T-helper 17 cell (primary cell): ENCODE measurements around the gene PHF21B. TPM values are rescaled to one million over a fixed set of nuclear protein-coding genes. Genes with fewer than 3 reads are reported as not detected.

Experiments used
- ATAC-seq: fragments of 150-1000 bp; cut with Tn5 transposase; 2 replicates; pipeline ENCODE4 v1.10.0; 2021; ENCODE audit warnings: mild to moderate bottlenecking, moderate library complexity
- DNase-seq, 3 donors: peaks; one replicate each; pipeline versions ENCODE4 v3.0.0 to v3.0.0-alpha.2; 2020 to 2021
- H3K9me3 ChIP-seq: one replicate; pipeline ENCODE4 v1.7.0; 2013; ENCODE audit warnings: low read length, mild to moderate bottlenecking; ENCODE audit not compliant: control insufficient read depth, poor library complexity, severe bottlenecking
- H3K27ac Mint-ChIP-seq: one replicate; pipeline ENCODE4 v1.8.0; 2022; ENCODE audit warnings: mild to moderate bottlenecking, moderate library complexity, mixed read lengths
- H3K27me3 Mint-ChIP-seq: one replicate; pipeline ENCODE4 v1.8.0; 2022; ENCODE audit warnings: mixed read lengths
- H3K36me3 Mint-ChIP-seq: one replicate; pipeline ENCODE4 v1.8.0; 2022; ENCODE audit warnings: low read depth, mixed read lengths
- H3K4me1 Mint-ChIP-seq: one replicate; pipeline ENCODE4 v1.8.0; 2022; ENCODE audit warnings: mild to moderate bottlenecking, mixed read lengths
- H3K4me3 Mint-ChIP-seq: one replicate; pipeline ENCODE4 v1.8.0; 2022; ENCODE audit warnings: mild to moderate bottlenecking, moderate library complexity, mixed read lengths
- total RNA-seq, 4 donors: library from RNA in 2 of 4; stranded (reverse) in 2 of 4; gene quantifications; one replicate each; pipeline ENCODE4 v1.2.3 and lab custom pipeline; 2022 to 2026

Gene PHF21B
- total RNA-seq, 2 donors from 2014 or later, result not detected

DNA sequence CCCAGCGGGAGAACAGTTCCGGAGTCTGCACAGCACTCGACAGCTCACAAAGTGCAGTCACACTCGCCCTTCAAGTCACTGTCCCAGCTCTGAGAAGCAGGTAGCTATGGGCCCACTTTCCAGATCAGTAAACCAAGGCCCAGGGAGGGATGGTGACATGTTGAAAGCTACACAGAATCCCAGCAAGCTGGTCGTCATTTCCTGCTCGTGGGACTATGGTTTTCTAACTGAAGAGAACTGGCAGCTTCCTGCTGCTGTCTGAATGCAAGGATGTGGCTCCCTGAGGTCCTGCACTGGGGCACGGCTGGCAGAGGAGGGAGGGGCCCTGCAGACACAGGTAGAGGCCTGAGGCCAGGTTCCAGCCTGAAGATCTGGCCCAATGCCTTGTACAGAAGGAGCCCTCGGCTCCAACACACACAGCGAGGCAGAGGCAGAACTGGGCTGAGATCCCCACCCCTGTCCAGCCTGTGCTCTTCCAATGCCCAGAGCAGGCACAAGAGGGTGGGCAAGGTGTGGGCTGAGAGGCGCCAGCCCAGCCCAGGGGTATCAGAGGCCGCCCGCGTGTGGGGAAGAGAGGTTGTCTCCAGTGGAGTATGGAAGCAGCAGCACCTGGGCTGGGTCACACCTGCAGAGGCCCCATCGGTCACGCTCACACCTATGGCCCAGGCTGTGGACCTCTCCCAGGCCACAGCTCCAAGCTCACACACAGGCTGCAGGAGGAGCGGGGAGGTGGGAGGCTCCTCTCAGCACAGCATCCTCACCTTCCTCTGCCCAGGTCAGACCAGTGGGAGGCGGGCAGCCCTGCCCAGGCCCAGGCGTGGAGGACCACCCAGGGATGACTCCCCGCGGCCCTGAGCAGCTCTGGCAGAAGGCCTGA is 119.2 kb downstream of the PHF21B start:
- peaks cover 2% of the 10 kb centered on the region for H3K4me1 Mint-ChIP-seq
- no peaks in the 10 kb centered on the region for H3K9me3 ChIP-seq
- no peak for DNase-seq
- H3K36me3 Mint-ChIP-seq, result peaks cover 2% of the 10 kb centered on the region
- ATAC-seq, result no peak
- no peak overlapping the region for H3K27ac Mint-ChIP-seq
- peaks cover 25% of the 10 kb centered on the region for H3K27me3 Mint-ChIP-seq
- no peak overlapping the region for H3K4me3 Mint-ChIP-seq

DNA sequence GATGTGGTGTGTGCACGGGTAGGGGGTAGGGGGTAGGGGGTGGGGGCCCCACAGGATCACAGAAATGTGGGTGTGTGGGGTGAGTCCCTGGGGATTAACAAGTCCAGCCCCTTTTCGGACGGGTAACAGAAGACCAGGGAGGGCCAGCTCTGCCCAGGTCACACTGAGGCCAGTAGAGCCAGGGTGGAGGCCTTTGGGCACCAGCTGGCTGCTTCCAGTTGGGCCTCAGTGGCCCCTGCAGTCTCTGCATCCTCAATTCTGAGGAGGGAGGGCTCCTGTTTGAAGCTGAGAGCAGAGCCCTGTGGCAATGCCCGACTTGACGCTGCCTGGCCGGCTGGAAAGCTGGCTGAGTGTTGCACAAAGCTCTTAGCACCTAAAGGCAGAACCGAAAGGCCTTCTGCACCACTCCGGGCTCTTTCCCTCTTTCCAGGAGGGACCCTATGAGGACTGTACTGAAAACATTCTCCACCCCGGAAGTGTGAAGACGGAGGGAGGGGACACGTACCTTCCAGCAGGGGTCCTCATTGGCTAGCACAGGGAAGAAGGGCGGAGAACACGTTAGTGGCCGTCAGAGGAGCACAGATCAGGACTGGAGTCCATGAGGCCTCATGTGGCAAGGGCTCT is 120.4 kb downstream of the PHF21B start:
- no peak for ATAC-seq
- H3K4me1 Mint-ChIP-seq, result peaks cover 2% of the 10 kb centered on the region

DNA sequence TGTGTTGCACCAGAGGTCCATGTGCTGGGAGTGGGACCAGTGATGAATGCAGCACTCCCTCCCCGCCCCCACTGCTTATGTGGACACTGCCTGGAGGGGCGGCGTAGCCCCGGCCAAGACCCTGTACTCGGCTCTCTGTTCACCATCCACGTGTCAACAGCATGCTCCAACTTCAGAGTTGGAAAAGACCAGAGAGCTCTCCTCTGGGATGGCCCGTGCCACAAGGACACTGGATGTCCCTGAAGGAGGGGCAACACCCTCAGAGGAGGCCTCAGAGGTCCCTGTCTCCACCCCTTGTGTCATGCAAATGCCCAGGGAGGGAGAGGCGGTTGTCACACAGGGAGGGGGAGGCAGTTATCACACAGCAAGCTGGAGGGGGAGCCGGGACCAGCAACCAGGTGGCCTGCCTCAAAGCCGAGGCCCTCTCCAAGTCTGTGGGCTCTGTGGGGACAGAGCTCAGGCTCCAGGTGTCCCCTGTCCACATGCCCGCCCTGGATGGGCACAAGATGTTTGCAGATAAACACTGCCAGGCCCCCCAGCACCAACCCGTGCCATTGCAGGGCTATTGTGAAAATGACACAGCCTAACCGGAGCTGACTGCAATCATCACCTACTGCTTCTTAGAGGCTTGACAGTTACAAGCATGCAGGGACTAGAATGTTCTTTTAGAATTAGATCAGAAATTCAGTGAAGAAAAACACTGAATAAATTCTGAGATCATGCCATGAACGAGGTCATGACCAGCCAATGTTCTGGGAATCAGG is 121.1 kb downstream of the PHF21B start:
- DNase-seq (no peak), ATAC-seq (no peak)
- Mint-ChIP-seq H3K27me3 (peaks cover 13% of the 10 kb centered on the region), H3K4me3 (no peak overlapping the region), H3K4me1 (peaks cover 2% of the 10 kb centered on the region), H3K36me3 (peaks cover 2% of the 10 kb centered on the region), H3K27ac (no peak overlapping the region)
- H3K9me3 ChIP-seq, result no peaks in the 10 kb centered on the region

More for the DNA sequence above, 120.4 kb downstream of the PHF21B start:
- Mint-ChIP-seq H3K27ac (no peak overlapping the region), H3K27me3 (peaks cover 18% of the 10 kb centered on the region), H3K36me3 (peaks cover 2% of the 10 kb centered on the region), H3K4me3 (no peak overlapping the region)
- no peak for DNase-seq
- H3K9me3 ChIP-seq, result no peaks in the 10 kb centered on the region

DNA sequence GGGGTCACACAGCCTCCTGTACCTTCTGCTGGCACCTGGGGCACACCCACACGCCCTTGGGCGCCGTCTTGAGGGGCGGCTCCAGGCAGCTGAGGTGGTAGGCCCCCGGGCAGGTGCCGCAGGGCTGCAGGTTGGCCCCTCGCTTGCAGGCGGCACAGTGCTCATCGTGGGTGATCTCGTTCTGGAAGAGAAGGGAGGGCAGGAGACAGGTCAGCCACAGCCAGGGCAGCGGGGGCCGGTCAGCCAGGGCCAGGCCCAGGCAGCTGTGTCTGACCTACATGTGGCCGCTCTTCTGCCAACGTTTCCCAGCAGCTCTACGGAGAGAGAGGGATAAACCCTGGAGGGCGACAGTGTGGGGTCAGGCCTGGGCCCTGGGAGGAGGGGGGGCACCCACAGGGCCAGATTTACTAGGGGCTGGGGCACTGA is 121.9 kb downstream of the PHF21B start:
- peaks cover 2% of the 10 kb centered on the region for H3K4me1 Mint-ChIP-seq
- no peak overlapping the region for H3K4me3 Mint-ChIP-seq
- H3K27ac Mint-ChIP-seq, result no peak overlapping the region
- no peak for DNase-seq
- H3K36me3 Mint-ChIP-seq, result peaks cover 2% of the 10 kb centered on the region
- ATAC-seq, result no peak
- H3K27me3 Mint-ChIP-seq, result peaks cover 6% of the 10 kb centered on the region
- no peaks in the 10 kb centered on the region for H3K9me3 ChIP-seq

DNA sequence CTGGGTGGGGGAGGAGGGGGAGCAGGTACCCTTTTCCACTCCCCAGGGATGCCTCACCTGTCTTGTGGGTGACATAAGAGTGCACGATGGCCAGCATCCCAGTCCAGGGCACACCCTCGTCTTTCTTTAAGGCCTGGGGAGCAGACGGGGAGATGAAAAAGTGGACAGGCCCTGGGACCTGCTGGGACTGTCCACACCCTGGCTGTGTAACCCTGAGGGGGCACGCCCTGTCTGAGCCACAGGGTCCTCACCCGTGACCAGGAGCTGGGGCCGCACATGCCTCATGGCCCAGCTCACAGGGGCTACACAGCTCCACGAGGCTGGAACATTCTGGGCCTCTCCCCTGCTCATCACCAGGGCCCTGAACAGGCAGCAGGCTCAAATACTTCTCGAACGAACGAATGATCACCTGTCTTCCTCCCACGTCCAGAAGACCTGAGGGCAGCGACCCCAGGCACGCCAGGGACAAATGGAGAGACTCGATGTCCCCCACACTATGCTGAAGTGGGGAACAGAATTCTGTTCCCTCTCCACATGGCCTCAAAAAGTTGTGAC is 123.9 kb downstream of the PHF21B start:
- H3K36me3 Mint-ChIP-seq, result peaks cover 2% of the 10 kb centered on the region
- no peak overlapping the region for H3K27ac Mint-ChIP-seq
- no peak overlapping the region for H3K4me3 Mint-ChIP-seq
- ATAC-seq (no peak), DNase-seq (no peak)
- no peaks in the 10 kb centered on the region for H3K9me3 ChIP-seq
- peaks cover 2% of the 10 kb centered on the region for H3K4me1 Mint-ChIP-seq
- peaks cover 6% of the 10 kb centered on the region for H3K27me3 Mint-ChIP-seq

DNA sequence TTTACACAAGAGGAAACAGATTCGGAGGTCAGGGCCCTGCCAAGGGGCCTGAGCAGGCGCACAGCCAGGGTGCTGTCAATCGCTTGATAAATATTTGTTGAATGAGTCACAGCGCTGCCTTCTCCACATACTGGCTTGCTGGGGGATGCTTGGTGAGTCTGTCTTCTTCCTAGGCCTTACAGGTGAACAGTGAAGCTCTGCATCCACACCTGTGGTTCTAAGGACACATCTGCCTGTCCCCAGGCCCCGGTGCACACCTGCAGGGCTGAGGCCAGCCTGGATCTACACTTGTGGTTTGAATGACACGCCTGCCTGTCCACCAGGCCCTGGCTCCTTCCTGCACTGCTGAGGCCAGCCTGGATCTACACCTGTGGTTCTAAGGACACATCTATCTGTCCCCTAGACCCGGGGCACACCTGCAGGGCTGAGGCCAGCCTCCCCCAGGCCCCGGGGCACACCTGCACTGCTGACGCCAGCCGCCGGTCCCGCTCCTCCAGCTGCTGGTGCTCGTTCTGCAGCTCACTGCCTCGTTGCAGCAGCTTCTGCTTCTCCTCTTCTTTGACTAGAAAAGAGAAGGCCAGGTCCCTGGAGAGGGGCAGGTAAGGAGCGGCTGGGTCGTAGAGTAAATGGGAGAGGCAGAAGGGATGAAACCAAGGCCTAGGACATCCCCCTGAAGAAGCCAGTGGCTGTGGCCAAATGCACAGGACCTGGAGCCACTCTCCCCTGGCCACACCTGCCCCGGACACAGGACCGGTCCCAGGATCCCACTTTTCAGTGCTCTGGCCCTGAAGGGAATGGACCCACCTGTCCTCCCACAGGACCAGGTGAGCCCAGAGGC is 124.6 kb downstream of the PHF21B start:
- Mint-ChIP-seq H3K27me3 (peaks cover 6% of the 10 kb centered on the region), H3K4me3 (no peak overlapping the region), H3K36me3 (peaks cover 2% of the 10 kb centered on the region), H3K27ac (no peak overlapping the region), H3K4me1 (peaks cover 2% of the 10 kb centered on the region)
- no peaks in the 10 kb centered on the region for H3K9me3 ChIP-seq
- DNase-seq (no peak), ATAC-seq (no peak)

DNA sequence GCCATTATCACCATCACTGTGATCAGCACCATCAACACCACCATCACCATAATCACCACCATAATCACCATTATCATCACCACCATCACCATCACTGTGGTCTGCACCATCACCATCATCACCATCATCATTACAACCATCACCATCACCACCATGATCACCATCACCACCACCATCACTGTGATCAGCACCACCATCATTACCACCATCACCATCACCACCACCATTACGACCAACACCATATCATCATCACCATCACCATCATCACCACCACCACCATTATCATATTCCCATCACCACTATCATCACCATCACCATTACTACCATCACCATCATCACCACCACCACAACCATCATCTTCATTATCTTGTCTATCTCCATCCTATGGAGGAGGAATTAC is 125.2 kb downstream of the PHF21B start:
- Mint-ChIP-seq H3K27ac (no peak overlapping the region), H3K4me3 (no peak overlapping the region), H3K4me1 (peaks cover 2% of the 10 kb centered on the region), H3K27me3 (peaks cover 6% of the 10 kb centered on the region), H3K36me3 (peaks cover 2% of the 10 kb centered on the region)
- no peaks in the 10 kb centered on the region for H3K9me3 ChIP-seq
- DNase-seq (no peak), ATAC-seq (no peak)

DNA sequence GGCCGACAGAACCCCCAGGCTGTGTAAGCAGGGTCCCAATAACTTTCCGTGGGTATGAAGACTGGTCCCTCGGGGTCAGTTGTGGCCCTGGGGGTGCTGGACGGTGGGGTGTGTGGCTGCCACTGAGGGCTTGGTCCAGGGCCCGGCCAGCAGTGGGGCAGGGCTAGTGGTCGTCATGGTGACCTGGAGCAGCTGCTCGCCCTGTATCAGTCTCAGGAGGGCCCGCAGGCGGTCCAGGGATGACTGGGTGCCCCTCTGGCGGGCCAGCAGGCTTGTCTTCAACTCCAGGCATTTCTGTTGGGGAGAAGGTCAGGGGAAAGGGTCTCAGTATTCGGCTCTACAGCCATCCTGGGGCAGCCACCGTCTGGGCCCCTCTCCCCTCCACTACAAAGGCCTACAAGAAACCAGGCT is 126.8 kb downstream of the PHF21B start:
- no peak for ATAC-seq
- no peak for DNase-seq
- H3K27me3 Mint-ChIP-seq, result peaks cover 6% of the 10 kb centered on the region
- H3K4me1 Mint-ChIP-seq, result peaks cover 2% of the 10 kb centered on the region
- peaks cover 2% of the 10 kb centered on the region for H3K36me3 Mint-ChIP-seq
- no peak overlapping the region for H3K27ac Mint-ChIP-seq
- H3K9me3 ChIP-seq, result no peaks in the 10 kb centered on the region
- H3K4me3 Mint-ChIP-seq, result no peak overlapping the region

DNA sequence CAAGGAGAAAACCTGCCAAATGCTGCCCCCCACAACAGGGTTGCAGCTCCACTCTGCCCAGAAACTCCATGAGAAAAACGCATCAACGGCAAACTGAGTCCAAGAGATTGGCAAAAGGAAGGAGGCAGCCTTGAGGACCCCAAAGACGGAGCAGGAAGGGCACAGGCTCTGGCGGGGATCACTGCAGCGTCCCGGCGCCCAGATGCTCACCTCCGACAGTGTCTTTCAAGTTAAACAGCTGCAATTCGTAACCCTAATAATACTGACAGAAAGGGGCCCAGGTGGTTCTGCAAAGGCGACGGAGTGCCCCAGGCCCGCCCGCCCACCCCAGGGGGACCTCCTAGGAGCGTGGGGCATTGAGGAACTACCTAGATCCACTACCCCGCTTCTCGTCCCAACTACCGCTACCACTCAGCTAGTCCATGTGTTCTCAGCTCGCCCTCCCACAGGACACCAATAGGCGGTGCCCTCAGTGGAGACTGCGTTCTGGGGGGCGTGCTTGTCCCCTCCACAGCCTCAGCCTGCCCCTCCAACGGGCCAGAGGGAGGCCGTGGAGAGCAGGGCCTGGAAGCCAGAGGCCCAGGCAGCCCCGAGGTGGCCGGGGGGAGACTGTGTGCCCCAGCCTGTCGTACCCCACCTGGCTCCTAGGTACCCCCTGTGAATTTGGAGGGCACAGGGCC is 127.4 kb downstream of the PHF21B start:
- DNase-seq (no peak), ATAC-seq (no peak)
- Mint-ChIP-seq H3K36me3 (peaks cover 2% of the 10 kb centered on the region), H3K27me3 (peaks cover 6% of the 10 kb centered on the region), H3K27ac (no peak overlapping the region), H3K4me1 (peaks cover 2% of the 10 kb centered on the region), H3K4me3 (no peak overlapping the region)
- H3K9me3 ChIP-seq, result no peaks in the 10 kb centered on the region

DNA sequence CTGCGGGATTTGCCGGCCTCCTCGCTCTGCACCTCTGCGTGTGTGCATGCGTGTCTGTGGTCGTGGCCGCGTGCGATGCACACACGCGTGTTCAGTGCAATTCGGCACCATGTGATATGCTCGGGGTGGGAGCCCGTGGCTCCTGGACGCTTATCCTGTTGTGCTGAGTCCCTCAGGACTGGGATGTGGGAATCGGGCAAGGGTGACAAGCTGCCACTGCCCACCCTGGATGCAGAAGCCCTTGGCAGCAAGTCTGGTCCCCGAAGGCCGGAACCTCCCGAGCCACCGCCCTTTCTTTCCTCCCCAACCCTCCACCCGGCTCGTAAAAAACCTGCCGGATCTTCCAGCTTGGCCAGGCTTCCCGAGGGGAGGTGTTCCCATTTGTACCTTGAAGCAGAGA is 128.2 kb downstream of the PHF21B start:
- ATAC-seq (no peak), DNase-seq (no peak)
- no peaks in the 10 kb centered on the region for H3K9me3 ChIP-seq
- H3K4me1 Mint-ChIP-seq, result peaks cover 2% of the 10 kb centered on the region
- H3K4me3 Mint-ChIP-seq, result no peak overlapping the region
- peaks cover 2% of the 10 kb centered on the region for H3K36me3 Mint-ChIP-seq
- no peak overlapping the region for H3K27ac Mint-ChIP-seq
- H3K27me3 Mint-ChIP-seq, result peaks cover 6% of the 10 kb centered on the region

DNA sequence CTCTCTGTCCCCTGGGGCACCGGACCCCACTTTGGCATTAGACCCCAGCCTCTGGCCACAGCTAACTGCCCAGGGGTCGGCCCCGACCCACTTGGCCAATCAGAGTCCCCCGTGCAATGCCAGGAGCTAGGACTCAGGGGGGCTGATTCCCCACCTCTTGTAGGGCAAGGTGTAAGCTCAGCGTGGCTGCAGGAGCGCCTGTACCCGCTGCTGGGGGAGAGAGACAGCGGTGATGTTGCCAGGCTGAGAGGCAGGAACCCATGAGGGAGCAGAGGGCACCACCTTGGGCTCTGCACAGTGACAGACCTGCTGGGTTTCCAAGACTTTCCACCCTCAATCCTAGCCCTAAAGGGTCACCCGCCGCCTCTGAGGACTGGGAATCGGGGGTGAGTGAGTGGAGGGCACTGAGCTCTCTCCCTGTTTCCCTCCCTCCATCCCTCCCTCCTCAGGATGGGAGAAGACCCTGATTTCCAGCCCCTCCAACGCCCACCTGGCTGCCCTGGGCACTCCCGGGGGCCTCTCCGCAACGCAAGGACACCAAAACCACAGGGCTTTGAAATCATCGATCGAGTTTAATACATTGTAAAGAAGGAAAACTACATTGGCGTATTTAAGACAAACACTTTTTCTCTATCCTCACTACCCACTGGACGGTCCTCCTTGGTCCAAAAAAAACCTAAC is 129.1 kb downstream of the PHF21B start:
- Mint-ChIP-seq H3K27ac (no peak overlapping the region), H3K27me3 (peaks cover under 1% of the 10 kb centered on the region), H3K4me3 (no peak overlapping the region), H3K36me3 (no peaks in the 10 kb centered on the region), H3K4me1 (no peaks in the 10 kb centered on the region)
- no peak for DNase-seq
- no peaks in the 10 kb centered on the region for H3K9me3 ChIP-seq
- no peak for ATAC-seq

DNA sequence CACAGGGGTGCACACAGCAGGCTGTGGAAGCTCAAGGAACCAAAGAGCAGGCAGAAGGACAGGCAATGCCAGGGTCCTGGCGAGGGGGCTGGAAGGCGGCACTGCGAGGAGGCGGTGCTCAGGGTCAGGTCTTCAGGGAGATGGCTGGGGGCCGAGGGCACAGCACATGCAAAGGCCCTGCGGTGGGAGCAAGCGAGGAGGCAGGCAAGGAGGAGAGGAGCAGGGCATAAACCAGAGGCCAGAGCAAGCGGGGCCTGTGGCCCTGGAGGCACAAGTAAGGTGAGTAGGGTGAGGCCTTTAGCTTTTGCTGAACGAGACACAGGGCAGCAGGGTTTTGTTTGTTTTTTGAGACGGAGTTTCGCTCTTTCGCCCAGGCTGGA is 130.5 kb downstream of the PHF21B start:
- H3K27me3 Mint-ChIP-seq, result no peaks in the 10 kb centered on the region
- H3K9me3 ChIP-seq, result no peaks in the 10 kb centered on the region
- no peak overlapping the region for H3K27ac Mint-ChIP-seq
- DNase-seq, result no peak
- ATAC-seq, result no peak
- H3K36me3 Mint-ChIP-seq, result no peaks in the 10 kb centered on the region
- no peak overlapping the region for H3K4me3 Mint-ChIP-seq
- no peaks in the 10 kb centered on the region for H3K4me1 Mint-ChIP-seq
